HCT116 (cell line): ENCODE data around the gene GSG1L. TPM values are rescaled to one million over a fixed set of nuclear protein-coding genes. Genes with fewer than 3 reads are reported as not detected.

Experiments used
- ATAC-seq: fragments of 200-7000 bp; cut with Tn5 transposase; 2 replicates; pipeline ENCODE4 v1.9.1; 2020; ENCODE audit warnings: mild to moderate bottlenecking, moderate library complexity
- BruUV-seq: library from RNA; stranded (reverse); fragments of 400-500 nt; replicated peaks from 2 replicates; lab custom pipeline; 2021; lab: Mats Ljungman, UMichigan
- CTCF ChIA-PET: fragments of 300-600 bp; sonication (Branson Sonifier 250); formaldehyde crosslinking; loops from one replicate; lab custom pipeline; 2021; ENCODE audit warnings: antibody characterized with exemption; lab: Charles Lee
- POLR2A ChIA-PET: fragments of 300-600, 350-600 bp; sonication (Branson Sonifier 250); formaldehyde crosslinking; loops from one replicate; lab custom pipeline; 2021; ENCODE audit warnings: antibody characterized with exemption; lab: Charles Lee
- RAD21 ChIA-PET, 2 experiments: fragments of 300-600 bp; sonication (Branson Sonifier 250); formaldehyde crosslinking; loops; one replicate each; lab custom pipeline; 2023; ENCODE audit warnings: low total read pairs in 2 of 2; ENCODE audit not compliant: uncharacterized antibody in 2 of 2, unreplicated experiment in 2 of 2, low non-redundant PET in 1 of 2; lab: Charles Lee
- DNase-seq: peaks from one replicate; pipeline ENCODE4 v3.0.0-alpha.2; 2010; ENCODE audit warnings: low read depth, low spot score
- H2AFZ ChIP-seq: fragments of 200-600 bp; shearing (Covaris generic), sonication (generic); 2 replicates; pipeline ENCODE4 v1.6.1; 2017; ENCODE audit warnings: low read depth, mixed run types, mixed read lengths, antibody characterized with exemption, low read length; ENCODE audit not compliant: poor library complexity, severe bottlenecking
- H3K27ac ChIP-seq: 2 replicates; pipeline ENCODE4 v1.5.1; 2012; ENCODE audit warnings: low read depth, low read length
- H3K27me3 ChIP-seq: fragments of 200-600 bp; sonication (generic); 2 replicates; pipeline ENCODE4 v1.6.1; 2016; ENCODE audit warnings: mixed run types, low read length, mixed read lengths; ENCODE audit not compliant: insufficient read depth
- H3K36me3 ChIP-seq, 2 experiments: fragments of 200-500 bp in 1 of 2; fragments of 200-600 bp in 1 of 2; sonication (Bioruptor generic) in 1 of 2; sonication (generic) in 1 of 2; 2 replicates each; pipeline versions ENCODE4 v1.5.1 to v1.6.1; 2014 to 2016; ENCODE audit warnings: low read length in 2 of 2, inconsistent platforms in 1 of 2, mixed read lengths in 1 of 2, mixed run types in 1 of 2; ENCODE audit not compliant: insufficient read depth in 2 of 2, control insufficient read depth in 1 of 2
- H3K4me1 ChIP-seq, 2 experiments: fragments of 200-600 bp in 1 of 2; sonication (generic) in 1 of 2; 2 replicates each; pipeline versions ENCODE4 v1.5.1 to v1.6.1; 2012 to 2017; ENCODE audit warnings: low read length in 2 of 2, inconsistent platforms in 1 of 2, mild to moderate bottlenecking in 1 of 2, mixed read lengths in 1 of 2, mixed run types in 1 of 2, moderate library complexity in 1 of 2; ENCODE audit not compliant: insufficient read depth in 2 of 2, control insufficient read depth in 1 of 2
- H3K4me2 ChIP-seq: fragments of 200-600 bp; sonication (generic); 2 replicates; pipeline ENCODE4 v1.6.1; 2017; ENCODE audit warnings: mixed run types, low read length, mixed read lengths
- H3K4me3 ChIP-seq, 2 experiments: fragments of 200-600 bp in 1 of 2; sonication (generic) in 1 of 2; replicated peaks in 1 of 2; 2 replicates each; pipeline ENCODE4 v1.5.1; 2011 to 2016; ENCODE audit warnings: low read length in 2 of 2, control low read depth in 1 of 2, low read depth in 1 of 2, mild to moderate bottlenecking in 1 of 2, mixed read lengths in 1 of 2, mixed run types in 1 of 2
- H3K79me2 ChIP-seq: fragments of 200-600 bp; sonication (generic); 2 replicates; pipeline ENCODE4 v1.6.1; 2017; ENCODE audit warnings: mild to moderate bottlenecking, mixed run types, low read length, moderate library complexity, mixed read lengths; ENCODE audit not compliant: insufficient read depth
- H3K9ac ChIP-seq: fragments of 200-600 bp; sonication (generic); 2 replicates; pipeline ENCODE4 v1.6.1; 2016; ENCODE audit warnings: low read length, mixed read lengths
- H3K9me2 ChIP-seq: fragments of 200-600 bp; sonication (generic), shearing (Covaris generic); 2 replicates; pipeline ENCODE4 v1.6.1; 2017; ENCODE audit warnings: mixed run types, mild to moderate bottlenecking, moderate library complexity; ENCODE audit not compliant: insufficient read depth
- H3K9me3 ChIP-seq, 2 experiments: fragments of 200-500 bp in 1 of 2; fragments of 200-600 bp in 1 of 2; sonication (Bioruptor generic) in 1 of 2; sonication (generic) in 1 of 2; 2 replicates each; pipeline ENCODE4 v1.6.1; 2014 to 2017; ENCODE audit warnings: low read length in 2 of 2, mixed read lengths in 2 of 2, inconsistent platforms in 1 of 2, low read depth in 1 of 2, mild to moderate bottlenecking in 1 of 2, mixed run types in 1 of 2, moderate library complexity in 1 of 2; ENCODE audit not compliant: control insufficient read depth in 1 of 2, insufficient read depth in 1 of 2
- H4K20me1 ChIP-seq: fragments of 200-600 bp; sonication (generic), shearing (Covaris generic); 2 replicates; pipeline ENCODE4 v1.6.1; 2017; ENCODE audit warnings: mixed run types, mild to moderate bottlenecking, moderate library complexity; ENCODE audit not compliant: insufficient read depth
- EZH2 ChIP-seq: fragments of 200-600 bp; sonication (generic); IDR thresholded peaks from 2 replicates; pipeline ENCODE4 v1.6.1; 2017; ENCODE audit warnings: antibody characterized with exemption, mixed run types
- EZH2phosphoT487 ChIP-seq: fragments of 200-600 bp; IDR thresholded peaks from 2 replicates; pipeline ENCODE4 v1.6.1; 2018; ENCODE audit warnings: antibody characterized with exemption, borderline replicate concordance
- FOSL1 ChIP-seq: IDR thresholded peaks from 2 replicates; pipeline ENCODE4 v1.6.1; 2012; ENCODE audit warnings: low read depth
- JUND ChIP-seq: IDR thresholded peaks from 2 replicates; pipeline ENCODE4 v1.6.1; 2012
- POLR2A ChIP-seq: IDR thresholded peaks from 2 replicates; pipeline ENCODE4 v1.7.0; 2011; ENCODE audit warnings: borderline replicate concordance; ENCODE audit not compliant: insufficient read depth, insufficient read length; ENCODE audit errors: extremely low read depth
- POLR2AphosphoS5 ChIP-seq: IDR thresholded peaks from 2 replicates; pipeline ENCODE4 v1.6.1; 2011; ENCODE audit warnings: mild to moderate bottlenecking, low read depth, low read length, moderate library complexity
- RAD21 ChIP-seq: IDR thresholded peaks from 2 replicates; pipeline ENCODE4 v1.6.1; 2012; ENCODE audit warnings: low read depth, mild to moderate bottlenecking
- SIN3A ChIP-seq: IDR thresholded peaks from 2 replicates; pipeline ENCODE4 v1.6.1; 2012; ENCODE audit warnings: low read depth
- SRF ChIP-seq: IDR thresholded peaks from 2 replicates; pipeline ENCODE4 v1.6.1; 2012; ENCODE audit warnings: low read depth
- YY1 ChIP-seq: IDR thresholded peaks from 2 replicates; pipeline ENCODE4 v1.6.1; 2011; ENCODE audit warnings: low read length, low read depth, moderate library complexity, mild to moderate bottlenecking; ENCODE audit not compliant: insufficient replicate concordance; ENCODE audit errors: extremely low read depth
- ZBTB33 ChIP-seq: IDR thresholded peaks from 2 replicates; pipeline ENCODE4 v1.6.1; 2011; ENCODE audit warnings: mild to moderate bottlenecking, low read length, moderate library complexity; ENCODE audit not compliant: insufficient replicate concordance; ENCODE audit errors: extremely low read depth
- ZFX ChIP-seq: fragments of 450-650 bp; IDR thresholded peaks from 2 replicates; pipeline ENCODE4 v1.6.1; 2017
- intact Hi-C: fragments of 100-400 bp; cut with micrococcal nuclease; formaldehyde crosslinking; loops from 2 replicates; pipeline ENCODE4 v1.10.0; 2022
- total RNA-seq: library from RNA; stranded (reverse); gene quantifications from one replicate; pipeline ENCODE4 v1.2.1, GENCODE V29; 2021; ENCODE audit not compliant: unreplicated experiment

GSG1L gene
- total RNA-seq, 1 experiment from 2014 or later = not detected

GRCh38 chr16:27767971-27768591 is 295.4 kb downstream of the GSG1L start:
- no peaks in the 10 kb centered on the region for H3K27me3 ChIP-seq
- RAD21 ChIA-PET = no interaction called here
- H2AFZ ChIP-seq = no peak overlapping the region
- H3K27ac ChIP-seq = no peak overlapping the region
- no peaks in the 10 kb centered on the region for H3K9me3 ChIP-seq
- CTCF ChIA-PET = interaction anchor here (1.3 kb wide), 1 partner anchor 9 kb away, joined by 3 read pairs; no protein-coding TSS in a partner anchor
- H3K36me3 ChIP-seq = no peaks in the 10 kb centered on the region
- TF ChIP-seq SIN3A (no peak), POLR2AphosphoS5 (no peak), FOSL1 (no peak)
- H3K4me2 ChIP-seq = no peak overlapping the region
- no peak overlapping the region for H3K4me3 ChIP-seq
- H4K20me1 ChIP-seq = no peaks in the 10 kb centered on the region
- H3K9ac ChIP-seq = no peak overlapping the region
- BruUV-seq = no TSS peak
- no peaks in the 10 kb centered on the region for H3K9me2 ChIP-seq
- DNase-seq (no peak), ATAC-seq (no peak)
- H3K79me2 ChIP-seq = no peaks in the 10 kb centered on the region
- POLR2A ChIA-PET = interaction anchor here (0.6 kb wide), 1 partner anchor 34 kb away, joined by 3 read pairs; no protein-coding TSS in a partner anchor
- peaks cover 26 to 33% of the 10 kb centered on the region in 2 experiments for H3K4me1 ChIP-seq
- intact Hi-C loops = no loop called here

- no peak overlapping the region for H3K27ac ChIP-seq
- H3K36me3 ChIP-seq = no peaks in the 10 kb centered on the region
- H3K4me1 ChIP-seq = peaks cover 30 to 43% of the 10 kb centered on the region in 2 experiments
- H3K27me3 ChIP-seq = no peaks in the 10 kb centered on the region
- no peak overlapping the region for H2AFZ ChIP-seq
- H3K79me2 ChIP-seq = no peaks in the 10 kb centered on the region
- intact Hi-C loops = no loop called here
- H4K20me1 ChIP-seq = no peaks in the 10 kb centered on the region
- POLR2A ChIA-PET = no interaction called here
- no peak overlapping the region for H3K9ac ChIP-seq
- H3K9me3 ChIP-seq = no peaks in the 10 kb centered on the region
- RAD21 ChIA-PET = no interaction called here
- CTCF ChIA-PET = no interaction called here
- ATAC-seq (no peak), DNase-seq (no peak)
- no TSS peak for BruUV-seq
- H3K4me2 ChIP-seq = no peak overlapping the region
- H3K4me3 ChIP-seq = no peak overlapping the region
- H3K9me2 ChIP-seq = no peaks in the 10 kb centered on the region
- TF ChIP-seq POLR2AphosphoS5 = no peak
- TF ChIP-seq ZFX = no peak
- TF ChIP-seq EZH2 = no peak
- no peak for TF ChIP-seq JUND
- no peak for TF ChIP-seq ZBTB33
- no peak for TF ChIP-seq RAD21
- no peak for TF ChIP-seq SRF
- TF ChIP-seq EZH2phosphoT487 = no peak
- TF ChIP-seq POLR2A = no peak
- TF ChIP-seq YY1 = no peak
Observed at GRCh38 chr16:27767081-27767480, 296.4 kb downstream of the GSG1L start.
